Left ventricle myocardium inferior (tissue), 1 donor: ENCODE results near the gene ING5. TPM values are rescaled to one million over a fixed set of nuclear protein-coding genes. Genes with fewer than 3 reads are reported as not detected.

ENCODE experiments used
- DNase-seq: peaks from one replicate; pipeline ENCODE4 v3.0.0-alpha.2; 2020
- H3K27ac ChIP-seq: fragments of 200-600 bp; replicated peaks from 2 replicates; pipeline ENCODE4 v1.8.0; 2021
- H3K27me3 ChIP-seq: fragments of 200-600 bp; 2 replicates; pipeline ENCODE4 v1.8.0; 2021; ENCODE audit warnings: low read depth
- H3K36me3 ChIP-seq: fragments of 200-600 bp; 2 replicates; pipeline ENCODE4 v1.8.0; 2021
- H3K4me1 ChIP-seq: fragments of 200-600 bp; 2 replicates; pipeline ENCODE4 v1.8.0; 2021
- H3K4me3 ChIP-seq: fragments of 200-600 bp; 2 replicates; pipeline ENCODE4 v1.8.0; 2021; ENCODE audit warnings: mild to moderate bottlenecking, moderate library complexity
- H3K9me3 ChIP-seq: fragments of 200-600 bp; replicated peaks from 2 replicates; pipeline ENCODE4 v1.8.0; 2021
- intact Hi-C: fragments of 100-400 bp; cut with micrococcal nuclease; formaldehyde crosslinking; loops from one replicate; pipeline ENCODE4 v1.11.0; 2022
- total RNA-seq: library from RNA; stranded (reverse); fragmentation: NEBNext Ultra II Directional; extraction: Animal tissue kit (Norgen Biotek cat#: 25700); gene quantifications from one replicate; pipeline ENCODE4 v1.2.1, GENCODE V29; 2021
- TF ChIP-seq, protein P1 (sequence below): fragments of 200-600 bp; IDR thresholded peaks from 2 replicates; pipeline ENCODE4 v1.8.0; 2021; ENCODE audit warnings: antibody characterized with exemption, mild to moderate bottlenecking, borderline replicate concordance
- donor health status: DM: no; HTN: yes; CAD: no; lungs with severe emphysema.

Gene ING5
- total RNA-seq, 1 donor from 2014 or later: 20.0 TPM

GRCh38 chr2:241668839-241669238 is 33.0 kb upstream of the ING5 start:
- Histone ChIP-seq H3K27me3 (no peaks in the 10 kb centered on the region), H3K9me3 (no peaks in the 10 kb centered on the region), H3K4me1 (peaks cover under 1% of the 10 kb centered on the region), H3K4me3 (no peak overlapping the region), H3K27ac (no peak overlapping the region), H3K36me3 (peaks cover 65% of the 10 kb centered on the region)
- no peak for DNase-seq
- intact Hi-C loops: no loop called here
- TF ChIP-seq, protein P1, sequence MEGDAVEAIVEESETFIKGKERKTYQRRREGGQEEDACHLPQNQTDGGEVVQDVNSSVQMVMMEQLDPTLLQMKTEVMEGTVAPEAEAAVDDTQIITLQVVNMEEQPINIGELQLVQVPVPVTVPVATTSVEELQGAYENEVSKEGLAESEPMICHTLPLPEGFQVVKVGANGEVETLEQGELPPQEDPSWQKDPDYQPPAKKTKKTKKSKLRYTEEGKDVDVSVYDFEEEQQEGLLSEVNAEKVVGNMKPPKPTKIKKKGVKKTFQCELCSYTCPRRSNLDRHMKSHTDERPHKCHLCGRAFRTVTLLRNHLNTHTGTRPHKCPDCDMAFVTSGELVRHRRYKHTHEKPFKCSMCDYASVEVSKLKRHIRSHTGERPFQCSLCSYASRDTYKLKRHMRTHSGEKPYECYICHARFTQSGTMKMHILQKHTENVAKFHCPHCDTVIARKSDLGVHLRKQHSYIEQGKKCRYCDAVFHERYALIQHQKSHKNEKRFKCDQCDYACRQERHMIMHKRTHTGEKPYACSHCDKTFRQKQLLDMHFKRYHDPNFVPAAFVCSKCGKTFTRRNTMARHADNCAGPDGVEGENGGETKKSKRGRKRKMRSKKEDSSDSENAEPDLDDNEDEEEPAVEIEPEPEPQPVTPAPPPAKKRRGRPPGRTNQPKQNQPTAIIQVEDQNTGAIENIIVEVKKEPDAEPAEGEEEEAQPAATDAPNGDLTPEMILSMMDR: no peak

GRCh38 chr2:241670333-241671110 is 31.3 kb upstream of the ING5 start:
- Histone ChIP-seq H3K27me3 (no peaks in the 10 kb centered on the region), H3K4me1 (peaks cover 9% of the 10 kb centered on the region), H3K27ac (peak overlapping the region; percentile 51), H3K4me3 (no peak overlapping the region), H3K36me3 (peaks cover 65% of the 10 kb centered on the region), H3K9me3 (no peaks in the 10 kb centered on the region)
- DNase-seq: no peak
- intact Hi-C loops: no loop called here
- TF ChIP-seq, protein P1: no peak

DNA sequence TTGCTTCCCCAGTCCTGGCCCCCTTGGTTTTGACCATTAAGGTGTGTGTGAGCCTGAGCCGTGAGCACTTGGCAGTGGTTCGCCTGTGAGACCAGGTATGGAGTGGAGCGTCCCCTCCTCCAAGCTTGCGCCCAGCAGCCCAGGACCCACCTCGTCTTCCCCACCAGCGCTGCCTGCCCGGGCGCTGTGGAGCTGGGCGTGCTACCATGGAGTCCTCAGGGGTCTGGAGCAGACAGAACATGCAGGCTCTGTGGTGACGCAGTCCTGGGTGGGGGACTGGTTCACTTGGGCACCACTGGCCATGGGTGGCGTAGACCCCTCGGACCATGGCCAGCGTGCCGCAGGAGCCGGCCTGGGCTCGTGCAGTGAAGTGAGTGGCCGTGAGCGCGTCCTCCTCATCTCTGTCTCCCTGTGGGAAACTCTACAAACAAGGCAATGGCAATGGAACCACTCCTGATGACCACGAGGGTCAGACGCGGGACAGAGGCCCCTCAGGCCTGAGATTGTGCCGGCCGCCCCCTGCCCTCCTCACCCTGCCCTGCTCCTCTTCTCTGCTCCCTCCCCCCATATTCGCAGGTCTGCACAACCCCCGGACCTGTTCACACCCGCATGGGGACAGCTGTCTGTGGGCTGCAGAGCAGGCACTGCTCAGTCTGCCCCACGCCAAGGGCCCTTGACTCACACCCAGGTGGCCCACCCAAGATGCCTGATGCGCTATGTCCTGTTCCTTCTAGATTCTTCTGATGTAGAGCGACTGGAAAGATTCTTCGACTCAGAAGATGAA is 30.2 kb upstream of the ING5 start:
- intact Hi-C loops: no loop called here
- Histone ChIP-seq H3K4me3 (no peak overlapping the region), H3K36me3 (peaks cover 61% of the 10 kb centered on the region), H3K27me3 (no peaks in the 10 kb centered on the region), H3K4me1 (peaks cover 9% of the 10 kb centered on the region), H3K27ac (peak overlapping the region; percentile 51), H3K9me3 (no peaks in the 10 kb centered on the region)
- TF ChIP-seq, protein P1: no peak
- no peak for DNase-seq

- peaks cover 9% of the 10 kb centered on the region for H3K4me1 ChIP-seq
- no peaks in the 10 kb centered on the region for H3K27me3 ChIP-seq
- H3K4me3 ChIP-seq: no peak overlapping the region
- peaks cover 61% of the 10 kb centered on the region for H3K36me3 ChIP-seq
- no peak overlapping the region for H3K27ac ChIP-seq
- intact Hi-C loops: no loop called here
- no peak for DNase-seq
- no peaks in the 10 kb centered on the region for H3K9me3 ChIP-seq
- TF ChIP-seq, protein P1: no peak
These were observed 29.3 kb upstream of the ING5 start for GRCh38 chr2:241672243-241673188.

GRCh38 chr2:241673189-241673663 is 28.6 kb upstream of the ING5 start:
- peaks cover 9% of the 10 kb centered on the region for H3K4me1 ChIP-seq
- intact Hi-C loops: no loop called here
- TF ChIP-seq, protein P1: no peak
- H3K36me3 ChIP-seq: peaks cover 61% of the 10 kb centered on the region
- H3K27ac ChIP-seq: no peak overlapping the region
- no peak for DNase-seq
- H3K4me3 ChIP-seq: no peak overlapping the region
- no peaks in the 10 kb centered on the region for H3K27me3 ChIP-seq
- H3K9me3 ChIP-seq: no peaks in the 10 kb centered on the region
